Thymus (tissue), 14 donors: ENCODE data around the gene PIR. TPM values are rescaled to one million over a fixed set of nuclear protein-coding genes. Genes with fewer than 3 reads are reported as not detected.

Experiments used
- DNase-seq, 9 donors: peaks; one replicate each; pipeline ENCODE4 v3.0.0-alpha.2; 2013; ENCODE audit warnings: low spot score in 9 of 9, low read depth in 6 of 9, missing footprints in 1 of 9
- H3K27ac ChIP-seq, 2 donors: one replicate each; pipeline ENCODE4 v1.5.1; 2013; ENCODE audit warnings: control low read depth in 1 of 2, low read depth in 1 of 2, low read length in 1 of 2, mild to moderate bottlenecking in 1 of 2, moderate library complexity in 1 of 2
- H3K27me3 ChIP-seq, 2 donors: one replicate each; pipeline ENCODE4 v1.5.1; 2013; ENCODE audit warnings: low read length in 1 of 2; ENCODE audit not compliant: control insufficient read depth in 2 of 2, insufficient read depth in 1 of 2
- H3K36me3 ChIP-seq, 2 donors: one replicate each; pipeline ENCODE4 v1.5.1; 2013; ENCODE audit warnings: low read length in 1 of 2, mild to moderate bottlenecking in 1 of 2, moderate library complexity in 1 of 2; ENCODE audit not compliant: control insufficient read depth in 2 of 2, insufficient read depth in 2 of 2
- H3K4me1 ChIP-seq, 2 donors: one replicate each; pipeline ENCODE4 v1.5.1; 2013; ENCODE audit warnings: low read length in 2 of 2; ENCODE audit not compliant: control insufficient read depth in 2 of 2, insufficient read depth in 2 of 2
- H3K4me3 ChIP-seq, 2 donors: one replicate each; pipeline ENCODE4 v1.5.1; 2013; ENCODE audit warnings: low read length in 2 of 2, control low read depth in 1 of 2, mild to moderate bottlenecking in 1 of 2
- H3K9me3 ChIP-seq, 2 donors: one replicate each; pipeline ENCODE4 v1.5.1; 2013; ENCODE audit warnings: low read length in 1 of 2, mild to moderate bottlenecking in 1 of 2; ENCODE audit not compliant: control insufficient read depth in 2 of 2, insufficient read depth in 1 of 2
- WGBS: extraction: QIAGEN DNeasy Blood & Tissue Kit; methylation state at CpG from one replicate; pipeline ENCODE4 v1.1.7; 2013; 5-methylcytosine and 5-hydroxymethylcytosine counted together
- long read RNA-seq, 10 donors: transcript quantifications; one replicate each; lab custom pipeline, GENCODE V29; 2026
- polyA plus RNA-seq: library from polyadenylated mRNA; stranded (reverse); fragments of 200-250 nt; gene quantifications from one replicate; pipeline ENCODE4 v1.2.3, GENCODE V29; 2013
- total RNA-seq: library from RNA; stranded (reverse); fragments of 120-200 nt; gene quantifications from one replicate; pipeline ENCODE4 v1.2.4, GENCODE V29; 2013
- donor health status: healthy.

Gene PIR
- total RNA-seq (4.6 TPM), polyA plus RNA-seq (13.0 TPM)
- long read RNA-seq, donor 1, result 0 reads
- long read RNA-seq, donor 2, transcript PIR-201 (10 exons, 1,282 nt), result major isoform, 5 of 11 reads
- long read RNA-seq, donor 2, partial matches to known transcripts, result 6 of 11 reads
- long read RNA-seq, donor 2, other reads (novel, unspliced or antisense), result 0 of 11 reads
- long read RNA-seq, donor 3, transcript PIR-201 (10 exons, 1,282 nt), result major isoform, 6 of 6 reads
- long read RNA-seq, donor 3, partial matches to known transcripts, result 0 of 6 reads
- long read RNA-seq, donor 3, other reads (novel, unspliced or antisense), result 0 of 6 reads
- long read RNA-seq, donor 4, result 0 reads
- long read RNA-seq, donor 5, partial matches to known transcripts, result 0 of 5 reads
- long read RNA-seq, donor 5, other reads (novel, unspliced or antisense), result 0 of 5 reads
- long read RNA-seq, donor 6, result 0 reads
- long read RNA-seq, donor 7, result 0 reads
- long read RNA-seq, donor 8, result 0 reads
- long read RNA-seq, donor 9, partial matches to known transcripts, result 0 of 2 reads
- long read RNA-seq, donor 9, other reads (novel, unspliced or antisense), result 0 of 2 reads
- long read RNA-seq, donor 10, transcript PIR-201 (10 exons, 1,282 nt), result major isoform, 5 of 5 reads
- long read RNA-seq, donor 10, partial matches to known transcripts, result 0 of 5 reads
- long read RNA-seq, donor 10, other reads (novel, unspliced or antisense), result 0 of 5 reads

- Histone ChIP-seq H3K27me3 (peaks cover 0 to 17% of the 10 kb centered on the region in 2 donors), H3K9me3 (no peaks in the 10 kb centered on the region), H3K36me3 (no peaks in the 10 kb centered on the region), H3K4me3 (peak within 1 kb of the TSS; percentile 40 to 43), H3K4me1 (peaks cover 0 to 3% of the 10 kb centered on the region in 2 donors), H3K27ac (peak within 1 kb of the TSS in 1 of 2 donors; percentile 0)
- DNase-seq, result peak in 5 of 9 donors; percentile 1 to 35 (median 13)
- WGBS, result 6% methylated on average over 47 of the region's 47 CpGs
Measured at GRCh38 chrX:15493118-15493962, at the start of gene PIR. Gene PIR, minus strand, starts transcription at chrX:15493333. Its CDS starts 2,076 bp downstream, at chrX:15491257.

DNA sequence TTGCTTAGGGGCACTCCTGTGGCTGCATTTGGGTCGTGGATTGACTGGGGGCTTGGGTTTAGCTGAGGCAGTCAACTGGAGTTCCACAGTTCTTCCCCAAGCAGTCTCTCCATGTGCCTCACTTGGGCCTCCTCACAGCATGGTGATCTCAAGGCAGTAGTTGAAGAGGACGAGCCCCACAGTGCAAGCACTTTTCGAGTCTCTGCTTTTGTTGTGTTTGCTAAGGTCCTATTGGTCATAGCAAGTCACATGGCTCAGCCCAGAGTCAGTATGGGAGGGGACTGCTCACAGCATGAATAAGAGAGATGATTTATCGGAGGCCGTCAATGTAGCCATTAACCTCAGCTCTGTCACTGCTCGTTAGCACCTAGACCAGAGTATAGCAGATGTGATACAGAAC, 37.2 kb upstream of the PIR start:
- Histone ChIP-seq H3K4me3 (no peak overlapping the region), H3K36me3 (no peaks in the 10 kb centered on the region), H3K27me3 (no peaks in the 10 kb centered on the region), H3K27ac (no peak overlapping the region), H3K4me1 (no peaks in the 10 kb centered on the region), H3K9me3 (no peaks in the 10 kb centered on the region)
- WGBS, result 91% methylated on average over 6 of the region's 6 CpGs
- DNase-seq, result no peak

- Histone ChIP-seq H3K27ac (no peak overlapping the region), H3K36me3 (no peaks in the 10 kb centered on the region), H3K4me1 (no peaks in the 10 kb centered on the region), H3K4me3 (no peak overlapping the region), H3K27me3 (no peaks in the 10 kb centered on the region), H3K9me3 (no peaks in the 10 kb centered on the region)
- DNase-seq, result no peak
Measured at GRCh38 chrX:15529165-15529564, 36.0 kb upstream of the PIR start.

GRCh38 chrX:15525664-15526416, 32.7 kb upstream of the PIR start:
- Histone ChIP-seq H3K9me3 (no peaks in the 10 kb centered on the region), H3K4me3 (no peak overlapping the region), H3K4me1 (no peaks in the 10 kb centered on the region), H3K27me3 (no peaks in the 10 kb centered on the region), H3K36me3 (no peaks in the 10 kb centered on the region), H3K27ac (no peak overlapping the region)
- no peak for DNase-seq
- 87% methylated on average over 8 of the region's 8 CpGs for WGBS

- Histone ChIP-seq H3K9me3 (no peaks in the 10 kb centered on the region), H3K4me3 (no peak overlapping the region), H3K27ac (no peak overlapping the region), H3K36me3 (no peaks in the 10 kb centered on the region), H3K27me3 (no peaks in the 10 kb centered on the region), H3K4me1 (no peaks in the 10 kb centered on the region)
- DNase-seq, result no peak
Measured at GRCh38 chrX:15524417-15524816, 31.3 kb upstream of the PIR start.

DNA sequence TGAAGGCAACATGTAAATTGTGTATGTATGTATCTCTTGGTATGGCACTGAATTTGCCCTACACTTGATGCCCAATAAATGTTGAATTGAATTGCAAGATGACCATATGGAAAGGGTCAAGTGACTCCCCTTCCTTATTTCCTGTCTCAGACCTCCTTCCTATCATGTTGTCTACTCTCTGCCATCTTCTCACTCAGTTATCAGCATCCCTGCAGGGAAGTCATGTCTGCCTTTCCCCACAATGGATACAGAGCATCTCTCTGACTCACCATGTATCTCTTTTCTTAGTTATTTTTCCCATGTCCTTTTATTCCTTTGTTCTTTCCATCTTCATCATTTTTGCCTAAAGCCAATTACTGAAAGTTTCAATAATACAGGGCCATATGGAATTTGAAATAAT, 30.0 kb upstream of the PIR start:
- H3K36me3 ChIP-seq, result no peaks in the 10 kb centered on the region
- H3K4me1 ChIP-seq, result no peaks in the 10 kb centered on the region
- no peak for DNase-seq
- no peaks in the 10 kb centered on the region for H3K27me3 ChIP-seq
- H3K27ac ChIP-seq, result no peak overlapping the region
- H3K4me3 ChIP-seq, result no peak overlapping the region
- no peaks in the 10 kb centered on the region for H3K9me3 ChIP-seq

GRCh38 chrX:15522464-15522863, 29.3 kb upstream of the PIR start:
- no peaks in the 10 kb centered on the region for H3K27me3 ChIP-seq
- no peaks in the 10 kb centered on the region for H3K4me1 ChIP-seq
- WGBS, result 96% methylated on average over 3 of the region's 3 CpGs
- H3K4me3 ChIP-seq, result no peak overlapping the region
- DNase-seq, result no peak
- no peaks in the 10 kb centered on the region for H3K36me3 ChIP-seq
- H3K9me3 ChIP-seq, result no peaks in the 10 kb centered on the region
- H3K27ac ChIP-seq, result no peak overlapping the region

DNA sequence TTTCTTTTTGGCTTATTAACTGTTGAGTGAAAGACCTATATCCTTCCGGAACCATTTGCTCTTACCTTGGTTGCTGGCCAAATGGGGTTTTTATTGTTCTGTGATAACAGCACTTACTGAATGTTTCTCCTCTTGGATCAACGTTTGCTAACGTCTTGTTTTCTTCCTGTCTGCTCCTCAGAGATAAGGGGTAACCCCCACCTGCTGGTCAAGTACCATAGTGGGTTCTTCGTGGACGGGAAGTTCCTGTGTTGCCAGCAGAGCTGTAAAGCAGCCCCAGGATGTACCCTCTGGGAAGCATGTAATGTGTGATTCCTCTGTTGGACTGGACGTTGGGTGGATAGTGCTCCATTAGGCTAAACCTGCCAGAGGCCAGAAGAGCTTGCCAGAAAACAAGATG, 22.8 kb upstream of the PIR start:
- no peak overlapping the region for H3K27ac ChIP-seq
- DNase-seq, result no peak
- 31% methylated on average over 6 of the region's 6 CpGs for WGBS
- H3K9me3 ChIP-seq, result no peaks in the 10 kb centered on the region
- H3K4me3 ChIP-seq, result no peak overlapping the region
- H3K4me1 ChIP-seq, result no peaks in the 10 kb centered on the region
- no peaks in the 10 kb centered on the region for H3K36me3 ChIP-seq
- no peaks in the 10 kb centered on the region for H3K27me3 ChIP-seq
